ENCODE data around the gene CLEC4A. TPM values are rescaled to one million over a fixed set of nuclear protein-coding genes. Genes with fewer than 3 reads are reported as not detected.

The CLEC4A gene
- total and polyA plus RNA-seq, 2 of the 8 experiments (the other 6 are each of a cell fraction or from before 2014, with no cell fraction given): 0.41 to 0.44 TPM

DNA sequence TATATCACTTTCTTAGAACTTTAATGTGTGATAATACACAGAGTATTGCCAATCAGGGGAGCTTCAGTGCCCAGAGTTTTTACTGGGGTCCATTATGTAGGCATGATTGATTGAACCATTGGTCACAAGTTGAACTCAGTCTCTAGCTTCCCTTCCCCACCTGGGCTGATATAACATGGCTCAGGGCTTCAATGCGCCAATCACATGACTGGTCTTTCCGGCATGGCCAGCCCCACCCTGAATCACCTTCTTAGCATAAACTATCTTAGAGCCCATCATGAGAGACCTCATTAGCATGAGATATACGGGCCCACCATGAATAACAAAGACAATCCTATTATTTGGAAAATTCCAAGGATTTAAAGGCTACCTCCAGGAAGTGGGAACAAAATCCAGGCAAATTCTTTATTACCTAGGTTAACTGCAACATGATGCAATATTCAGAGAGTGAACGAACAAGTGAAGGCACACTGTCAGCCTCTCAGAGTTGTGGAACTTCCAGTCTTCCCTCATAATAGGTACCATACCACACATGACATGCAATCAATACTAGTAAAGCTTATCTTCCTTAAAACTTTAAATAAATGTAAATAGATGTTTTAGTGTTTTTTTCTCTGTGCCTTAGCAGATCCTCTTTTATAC lies 3.2 kb upstream of the CLEC4A start:
- peak overlapping the region; percentile 49; the same call in 1 of the 2 replicates for H2AFZ ChIP-seq (ENCODE audit: low read length)

More for the DNA sequence above, 3.2 kb upstream of the CLEC4A start:
- H3K4me1 ChIP-seq (replicated peaks in 1 of 4; ENCODE audit: control insufficient read depth in 3 of 4, insufficient read depth in 4 of 4, low read length in 3 of 4): peaks cover 0 to 4% (median 3%) of the 10 kb centered on the region in 4 experiments; a peak in 2 of 7 replicates
- no peak overlapping the region for H2BK15ac ChIP-seq (ENCODE audit: low read length)
- no peak overlapping the region for H3K56ac ChIP-seq (replicated peaks; ENCODE audit: insufficient read length, low read depth, low read length)
- no peak overlapping the region for H3K14ac ChIP-seq (ENCODE audit: insufficient read length)
- H2BK20ac ChIP-seq (ENCODE audit: low read length): no peak overlapping the region
- H3K27me3 ChIP-seq (replicated peaks in 1 of 4; ENCODE audit: control insufficient read depth in 3 of 4, extremely low read depth in 1 of 4, insufficient read depth in 3 of 4, low read length in 3 of 4): no peaks in the 10 kb centered on the region
- no peak overlapping the region for H3K23ac ChIP-seq (ENCODE audit: insufficient read length)
- no peak overlapping the region for H4K8ac ChIP-seq (ENCODE audit: extremely low read depth, insufficient read depth, low read length)
- H3K4me2 ChIP-seq (ENCODE audit: insufficient read depth in 1 of 2, low read depth in 2 of 2, low read length in 2 of 2): no peak overlapping the region
- FAIRE-seq: peak; percentile 48
- H2BK5ac ChIP-seq (ENCODE audit: low read depth, low read length): no peak overlapping the region
- no peak overlapping the region for H3K9ac ChIP-seq (replicated peaks in 1 of 4; ENCODE audit: extremely low read depth in 1 of 4, low read depth in 3 of 4, low read length in 3 of 4)
- H2BK120ac ChIP-seq (replicated peaks; ENCODE audit: low read depth, low read length): no peak overlapping the region
- WGBS, 2 experiments (ENCODE audit: extremely low coverage in 1 of 2, insufficient coverage in 1 of 2, insufficient read length in 1 of 2, insufficient replicate concordance in 2 of 2, low coverage in 1 of 2, low lambda C conversion rate in 2 of 2, missing lambda C conversion rate in 1 of 2): 88% methylated on average over 4 of the region's 4 CpGs; no CpG with 5 or more reads in 1 of the 2 experiments
- CTCF ChIA-PET (ENCODE audit: partially characterized antibody): interaction anchor here (1.2 to 4.4 kb wide), 3 partner anchors 8 to 111 kb away, joined by 3 to 26 read pairs (median 7); no protein-coding TSS in a partner anchor
- H3K23me2 ChIP-seq (ENCODE audit: low read depth, low read length): no peaks in the 10 kb centered on the region; the same call in 1 of the 2 replicates
- no peak overlapping the region for H2BK12ac ChIP-seq (ENCODE audit: low read depth, low read length)
- POLR2A ChIA-PET (ENCODE audit: partially characterized antibody): no interaction called here
- H3K4ac ChIP-seq (replicated peaks; ENCODE audit: insufficient read length, low read depth, low read length): no peak overlapping the region
- no peak overlapping the region for H3K4me3 ChIP-seq (ENCODE audit: extremely low read depth in 1 of 4, insufficient read depth in 2 of 4, low read depth in 3 of 4, low read length in 4 of 4)
- no peak overlapping the region for H2AK5ac ChIP-seq (ENCODE audit: low read depth, low read length)
- no peak overlapping the region for H4K91ac ChIP-seq (replicated peaks; ENCODE audit: insufficient read length, low read length)
- H3K36me3 ChIP-seq (ENCODE audit: control insufficient read depth in 2 of 4, insufficient read depth in 4 of 4, low read length in 3 of 4): no peaks in the 10 kb centered on the region
- H3K79me2 ChIP-seq (ENCODE audit: control insufficient read depth in 1 of 2, insufficient read depth in 2 of 2, low read length in 2 of 2): no peaks in the 10 kb centered on the region
- DNase-seq (ENCODE audit: low read depth in 1 of 2, low spot score in 2 of 2): no peak
- H4K5ac ChIP-seq (ENCODE audit: insufficient read length, low read depth, low read length): no peak overlapping the region
- no peaks in the 10 kb centered on the region for H4K20me1 ChIP-seq (replicated peaks in 1 of 2; ENCODE audit: control insufficient read depth in 1 of 2, insufficient read depth in 2 of 2, low read length in 2 of 2)
- no peaks in the 10 kb centered on the region for H3K79me1 ChIP-seq (ENCODE audit: low read depth, low read length)
- no peak for TF ChIP-seq NANOG (IDR thresholded peaks at IDR 0.05; ENCODE audit: insufficient read depth, low read depth, low read length, poor library complexity, severe bottlenecking)
- TF ChIP-seq CBX8 (IDR thresholded peaks at IDR 0.05; ENCODE audit: borderline replicate concordance, low read depth, low read length): no peak
- no peak for TF ChIP-seq TEAD4 (IDR thresholded peaks at IDR 0.05; ENCODE audit: low read depth, low read length)
- TF ChIP-seq CEBPB (IDR thresholded peaks at IDR 0.05; ENCODE audit: low read depth, low read length): peak; percentile 52; the same call in 1 of the 2 replicates
- no peak overlapping the region for H3K27ac ChIP-seq (ENCODE audit: low read depth, low read length)
- no peak overlapping the region for H3K18ac ChIP-seq (ENCODE audit: extremely low read depth, low read length)
- no peaks in the 10 kb centered on the region for H3K9me3 ChIP-seq (ENCODE audit: insufficient read depth in 2 of 2, low read depth in 1 of 2, low read length in 1 of 2)
